ENCODE measurements around the gene FOXN1.

Gene FOXN1

DNA sequence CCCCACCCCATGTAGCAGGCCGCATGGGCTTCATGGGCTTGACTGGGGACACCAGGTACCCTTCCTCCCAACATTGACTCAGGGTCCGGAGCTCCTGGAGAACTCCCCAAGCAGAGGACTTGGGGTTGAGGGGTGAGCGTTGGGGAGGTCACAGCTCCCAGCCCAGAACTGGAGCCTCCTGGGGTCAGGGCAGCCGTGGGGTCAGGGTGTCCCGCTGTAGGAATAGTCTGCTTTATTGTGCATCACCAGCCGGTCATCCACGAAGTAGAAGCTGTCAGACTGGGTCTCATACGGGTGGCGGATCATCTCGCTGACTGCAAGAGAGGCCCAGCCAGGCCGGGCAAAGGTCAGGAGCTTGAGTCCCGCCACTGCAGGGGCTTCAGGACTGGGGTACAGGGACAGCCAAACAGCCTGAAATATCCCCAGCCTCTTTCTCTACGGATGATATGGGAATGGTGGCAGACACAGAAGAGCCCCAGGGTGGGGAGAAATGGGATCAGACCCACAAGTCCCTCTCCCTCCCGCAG lies 41.0 kb downstream of the FOXN1 start:
- DNase-seq (ENCODE audit: low read depth in 2 of 2): no peak

DNA sequence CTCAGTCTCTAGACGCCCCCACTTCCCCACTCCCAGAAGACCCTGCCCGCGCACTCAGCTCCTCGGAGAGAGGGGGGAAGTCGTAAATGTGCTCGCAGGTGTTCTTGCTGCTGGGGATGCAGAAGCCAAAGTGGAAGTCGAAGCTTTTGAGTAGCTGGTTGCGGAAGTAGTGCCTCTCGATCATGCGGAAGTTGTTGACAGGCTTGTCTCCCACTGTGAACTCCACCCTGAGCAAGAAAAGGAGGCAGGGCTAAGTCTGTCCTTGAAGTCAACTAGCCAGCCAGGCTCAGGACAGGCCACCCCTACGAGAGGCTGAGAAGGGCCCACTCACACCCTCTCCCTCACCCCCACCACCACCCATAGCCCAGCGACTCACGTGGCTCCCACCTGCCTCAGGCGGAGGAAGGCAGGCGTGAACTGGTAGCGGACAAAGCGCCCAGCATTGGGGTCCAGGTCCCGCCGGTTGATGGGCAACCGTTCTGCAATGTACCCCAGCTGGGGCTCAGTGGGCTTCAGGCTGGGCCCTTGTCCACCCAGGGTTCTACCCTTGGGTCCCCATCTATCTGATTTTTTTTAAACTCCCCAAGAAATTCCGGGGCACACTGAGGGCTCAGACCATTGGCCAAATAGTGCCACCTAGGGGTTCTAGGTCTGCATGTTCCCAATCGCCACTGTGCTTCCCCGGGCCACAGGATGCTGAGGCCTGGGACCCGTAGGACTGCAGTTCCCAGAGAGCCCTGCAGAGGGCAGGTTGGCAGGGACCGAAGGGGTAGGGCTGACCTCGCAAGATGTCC lies 41.7 kb downstream of the FOXN1 start:
- no peak for DNase-seq (ENCODE audit: low read depth in 2 of 2)

DNA sequence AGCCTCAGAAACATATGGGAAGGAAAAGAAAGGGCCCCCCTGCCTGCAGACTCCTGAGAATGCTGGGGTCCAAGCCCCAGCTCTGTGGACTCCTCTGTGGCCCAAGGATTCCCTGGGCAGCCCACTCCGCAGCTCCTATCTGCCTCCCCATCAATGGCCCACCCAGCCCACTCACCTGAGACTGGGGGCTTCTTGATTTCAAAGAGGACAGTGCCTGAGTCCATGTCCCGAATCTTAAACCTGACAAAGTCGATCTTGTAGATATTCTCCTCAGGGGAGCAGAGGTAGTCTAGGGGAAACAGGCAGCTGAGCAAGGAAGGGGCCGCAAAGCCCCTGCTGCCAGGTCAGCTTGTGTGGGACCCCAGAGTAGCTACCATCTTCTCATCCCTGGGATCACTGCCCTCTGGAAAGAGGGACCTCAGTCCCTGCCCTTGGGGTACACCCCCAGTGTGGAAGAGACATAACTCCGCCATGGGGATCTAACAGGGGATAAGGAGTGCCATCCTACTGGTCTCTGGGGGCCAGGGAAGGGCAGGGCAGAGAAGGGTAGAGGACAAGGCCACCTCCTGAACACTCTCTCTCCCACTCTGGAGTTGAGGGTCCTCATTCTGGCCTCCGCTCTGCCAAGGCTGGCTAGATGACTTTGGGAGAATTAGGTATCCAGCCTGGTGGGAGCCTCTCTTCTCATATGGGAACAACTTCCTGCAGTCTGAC lies 42.4 kb downstream of the FOXN1 start:
- no peak for DNase-seq (ENCODE audit: low read depth in 2 of 2)

DNA sequence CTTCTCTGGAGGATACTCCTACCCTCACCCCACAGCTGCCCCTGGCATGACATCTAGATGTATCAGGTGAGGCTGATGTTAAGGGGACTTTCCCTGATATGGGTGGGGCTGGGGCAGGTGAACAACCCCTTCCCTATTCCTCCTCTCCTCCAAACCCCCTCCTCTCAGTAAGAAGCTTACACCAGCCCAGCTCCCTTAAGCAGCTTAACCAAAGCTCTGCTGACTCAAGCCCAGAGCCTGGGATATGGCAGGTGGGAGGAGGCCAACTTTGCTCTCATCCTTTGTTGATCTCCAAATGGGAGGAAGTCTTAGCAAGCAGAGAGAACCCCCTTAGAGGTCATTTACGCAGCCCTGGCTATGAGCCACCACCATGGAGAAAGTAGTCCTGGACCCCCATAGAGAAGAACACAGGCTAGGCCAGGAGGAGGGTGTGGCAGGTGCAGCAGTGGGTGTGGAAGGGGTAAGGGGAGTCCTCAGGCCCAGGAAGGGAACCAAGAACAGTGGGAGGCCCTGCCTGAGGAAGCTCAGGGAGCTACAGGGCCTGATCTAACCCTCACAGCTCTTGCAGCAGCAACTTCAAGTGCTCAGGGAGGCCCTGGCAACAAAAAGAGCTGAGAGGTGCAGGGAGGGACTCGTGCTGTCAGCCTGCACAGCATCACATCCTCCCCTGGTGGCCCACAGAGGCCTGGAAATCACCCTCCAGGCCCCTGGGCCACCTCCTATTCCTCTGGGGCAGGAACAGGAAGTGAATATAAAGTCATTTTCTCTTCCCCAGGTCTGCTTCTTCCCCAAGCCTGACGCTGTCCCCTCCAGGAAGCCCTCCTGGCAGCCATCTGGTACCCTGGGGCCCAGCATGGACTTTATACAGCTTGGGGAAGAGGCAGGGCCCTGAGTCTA lies 43.3 kb downstream of the FOXN1 start:
- DNase-seq (ENCODE audit: low read depth in 2 of 2): no peak

DNA sequence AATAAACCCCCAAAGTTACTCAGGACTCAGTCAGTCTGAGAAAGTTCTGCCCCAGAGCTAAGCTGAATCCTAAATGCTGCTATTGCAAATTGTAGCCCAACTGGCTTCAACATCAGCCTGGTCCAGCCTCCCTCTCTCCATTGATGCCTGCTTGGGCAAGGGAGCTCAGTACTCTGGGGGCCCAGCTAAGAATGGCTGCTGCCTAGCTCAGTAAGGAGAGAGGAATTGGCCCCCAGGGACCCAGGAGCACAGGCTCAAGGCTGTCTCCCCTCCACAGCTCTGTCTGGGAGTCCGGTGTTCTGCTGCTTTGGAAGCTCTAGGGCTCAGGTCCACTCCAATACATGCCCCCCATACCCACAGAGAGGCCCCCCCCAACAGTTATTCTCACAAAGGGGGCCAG lies 44.7 kb downstream of the FOXN1 start:
- no peak for DNase-seq (ENCODE audit: low read depth in 2 of 2)

DNA sequence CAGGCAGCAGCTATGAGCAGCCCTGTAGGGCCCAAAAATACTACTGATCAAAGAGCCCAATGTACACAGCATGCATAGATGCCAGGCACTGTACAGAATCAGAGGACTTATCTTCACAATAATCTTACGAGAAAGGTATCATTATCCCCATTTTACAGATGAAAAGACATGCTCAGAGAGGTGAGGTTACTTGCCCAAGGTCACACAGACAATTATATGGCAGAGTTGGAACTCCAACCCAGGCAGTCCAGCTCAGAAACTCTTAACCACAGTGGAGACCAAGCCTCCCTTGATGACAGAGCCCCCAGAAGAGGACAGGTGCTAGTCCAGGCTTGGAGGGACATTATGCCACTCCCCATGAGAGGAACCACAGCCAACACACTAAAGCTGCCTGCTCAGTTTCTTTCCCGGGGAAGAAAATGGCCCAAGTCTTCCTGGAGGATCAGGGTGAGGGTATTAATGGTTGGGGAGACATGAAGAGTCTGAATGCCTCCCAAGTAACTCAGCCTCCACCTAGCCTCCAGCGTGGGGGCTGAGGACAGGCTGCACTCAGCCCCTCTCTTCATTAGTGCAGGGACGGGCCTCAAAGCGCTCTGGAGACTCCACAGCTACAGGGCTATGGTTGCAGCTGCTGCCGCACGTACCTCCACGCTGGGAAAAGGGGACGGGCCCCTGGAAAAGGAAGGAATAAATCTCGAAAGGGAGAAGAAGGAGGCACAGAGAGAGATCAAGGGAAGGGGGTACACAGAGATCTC lies 45.5 kb downstream of the FOXN1 start:
- no peak for DNase-seq (ENCODE audit: low read depth in 2 of 2)

DNA sequence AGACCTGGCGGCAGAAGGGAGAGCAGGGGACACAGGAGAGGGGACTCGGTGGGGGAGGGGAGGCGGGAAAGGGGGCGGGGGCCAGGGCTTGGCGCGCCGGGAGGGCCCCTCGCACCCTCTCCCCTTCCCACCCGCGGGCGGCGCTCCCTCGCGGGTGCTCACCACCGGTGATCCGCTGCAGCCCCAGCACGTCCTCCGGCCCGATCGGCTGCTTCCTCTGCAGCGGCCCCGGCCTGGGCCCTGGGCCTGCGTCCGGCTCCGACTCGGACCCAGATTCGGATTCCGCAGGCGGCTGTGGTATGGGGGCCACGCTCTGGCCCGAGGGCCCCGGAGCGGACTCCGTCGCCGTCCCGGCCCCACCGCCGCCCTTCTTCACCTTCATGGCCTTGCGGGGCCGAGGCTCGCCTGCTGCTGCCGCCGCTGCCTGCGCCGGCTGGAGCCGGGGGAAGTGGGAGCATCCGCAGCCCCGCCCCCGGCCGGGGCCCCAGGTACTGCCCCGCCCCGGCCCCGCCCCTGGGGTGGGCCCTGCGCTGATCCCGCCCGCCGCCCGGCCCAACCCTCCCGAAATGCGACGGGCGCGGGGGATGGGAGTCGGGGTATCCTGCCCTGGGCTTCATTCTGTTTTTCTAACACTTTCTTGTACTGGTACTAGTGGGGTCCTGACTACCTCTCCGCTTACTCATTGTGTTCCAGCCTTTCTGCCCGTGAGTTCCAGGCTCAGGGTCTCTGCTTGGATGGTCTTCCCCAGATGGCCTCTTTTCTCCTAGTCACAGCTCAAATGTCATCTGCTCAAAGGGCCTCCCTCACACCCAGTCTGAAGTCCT lies 46.2 kb downstream of the FOXN1 start, which contains the start of gene UNC119:
TSS of gene UNC119 (minus strand) at position 449 of the 824 bp plus-strand sequence. CDS start at position 382, 67 bp downstream.
- peak; percentile 42 to 54 for DNase-seq (ENCODE audit: low read depth in 2 of 2)

DNA sequence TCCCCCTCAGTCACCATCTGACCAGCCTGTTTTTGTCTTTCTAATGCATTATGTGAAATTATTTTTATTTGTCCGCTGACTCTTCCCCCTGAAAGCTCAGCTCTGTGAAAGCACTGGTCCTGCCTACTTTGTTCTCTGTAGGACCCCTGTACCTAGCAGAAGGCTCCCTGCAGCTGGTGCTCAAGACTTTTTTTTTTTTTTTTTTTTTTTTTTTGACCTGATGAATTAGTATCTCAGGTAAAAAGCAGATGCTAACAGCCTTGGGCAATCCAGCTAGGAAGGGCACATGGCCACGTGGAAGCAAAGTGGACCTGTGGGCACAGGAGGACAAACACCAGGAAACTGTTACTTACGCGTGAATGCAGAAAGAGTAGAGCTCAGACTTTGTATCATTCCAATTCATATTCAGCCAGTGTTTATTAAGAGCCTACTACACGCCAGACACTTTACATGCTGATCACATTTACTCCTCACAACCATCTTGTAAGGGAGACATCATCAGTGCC lies 46.9 kb downstream of the FOXN1 start:
- DNase-seq (ENCODE audit: low read depth in 2 of 2): no peak

DNA sequence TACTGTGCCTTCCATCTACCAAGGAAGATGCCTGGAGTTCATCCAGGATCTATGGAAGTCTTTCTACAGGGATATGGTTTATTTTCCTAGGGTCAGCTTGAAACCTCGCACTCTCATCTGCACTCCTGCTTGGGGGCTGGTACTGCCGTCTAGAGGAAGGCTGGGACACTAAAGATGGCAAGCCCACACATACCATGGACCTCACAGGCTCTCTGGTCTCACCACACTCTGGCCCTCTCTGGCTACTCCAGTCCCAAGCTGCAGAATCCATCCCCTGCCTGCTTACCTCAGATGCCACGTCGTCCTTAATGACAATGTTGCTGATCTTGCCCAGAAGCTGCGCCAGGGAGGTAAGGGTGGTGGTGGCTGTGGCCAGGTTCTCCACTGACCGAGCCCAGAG lies 48.4 kb downstream of the FOXN1 start:
- DNase-seq (ENCODE audit: low read depth in 2 of 2): no peak

DNA sequence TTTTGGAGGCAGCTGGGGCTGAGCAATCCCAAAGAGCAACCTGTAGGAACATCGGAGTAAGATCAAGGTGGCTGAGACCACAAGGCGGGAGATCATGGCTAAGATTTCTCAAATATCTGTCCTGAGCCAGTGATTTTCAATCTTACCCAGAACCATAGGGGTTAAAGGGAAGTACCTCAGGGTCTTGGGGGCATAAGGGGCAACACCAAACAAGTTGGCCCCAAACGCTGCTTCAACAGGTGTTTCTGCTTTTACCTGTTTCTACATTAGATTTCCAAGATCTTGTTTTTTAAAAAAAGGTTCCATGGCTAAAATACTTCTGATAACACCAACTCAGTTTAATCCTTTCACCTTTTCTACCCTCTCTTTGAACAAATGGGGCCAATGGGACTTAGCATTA lies 48.9 kb downstream of the FOXN1 start:
- no peak for DNase-seq (ENCODE audit: low read depth in 2 of 2)

DNA sequence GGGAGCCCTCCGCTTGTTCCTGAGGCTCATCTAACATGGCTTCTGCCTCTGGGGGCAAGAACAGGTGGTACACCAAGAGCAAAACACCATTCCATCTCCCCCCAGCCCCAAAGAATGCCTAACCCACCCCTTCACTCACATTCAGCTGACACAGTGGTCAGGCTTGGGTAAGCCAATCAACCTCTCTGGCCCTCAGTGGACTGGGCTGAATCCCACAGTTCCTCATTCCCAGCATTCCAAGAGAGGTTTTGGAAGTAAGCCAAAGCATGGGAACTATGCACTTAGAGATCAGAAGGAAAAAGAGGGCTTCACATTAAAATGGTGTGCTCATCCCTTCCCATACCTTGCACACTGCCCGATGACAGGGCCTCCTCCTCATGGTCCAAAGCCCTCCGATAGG lies 57.3 kb downstream of the FOXN1 start:
- no peak for DNase-seq (ENCODE audit: low read depth in 2 of 2)

DNA sequence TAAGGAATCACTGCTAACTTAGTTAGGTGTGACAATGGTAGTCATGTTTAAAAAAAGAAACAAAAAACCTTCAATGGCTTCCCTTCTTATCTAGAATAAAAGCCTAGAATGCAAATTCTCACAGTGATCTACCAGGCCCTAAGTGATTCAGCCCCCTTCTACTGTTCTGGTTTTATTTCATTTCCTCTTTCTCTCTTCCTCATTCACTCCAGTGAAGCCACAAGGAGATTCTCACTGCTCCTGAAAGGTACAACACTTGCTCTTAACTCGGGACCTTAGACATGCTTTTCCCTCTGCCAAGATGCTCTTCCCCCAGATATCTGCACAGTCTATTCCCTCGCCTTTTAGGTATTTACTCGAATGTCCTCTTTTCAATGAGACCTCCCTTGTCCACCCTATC lies 61.5 kb downstream of the FOXN1 start:
- DNase-seq (ENCODE audit: low read depth in 2 of 2): no peak

DNA sequence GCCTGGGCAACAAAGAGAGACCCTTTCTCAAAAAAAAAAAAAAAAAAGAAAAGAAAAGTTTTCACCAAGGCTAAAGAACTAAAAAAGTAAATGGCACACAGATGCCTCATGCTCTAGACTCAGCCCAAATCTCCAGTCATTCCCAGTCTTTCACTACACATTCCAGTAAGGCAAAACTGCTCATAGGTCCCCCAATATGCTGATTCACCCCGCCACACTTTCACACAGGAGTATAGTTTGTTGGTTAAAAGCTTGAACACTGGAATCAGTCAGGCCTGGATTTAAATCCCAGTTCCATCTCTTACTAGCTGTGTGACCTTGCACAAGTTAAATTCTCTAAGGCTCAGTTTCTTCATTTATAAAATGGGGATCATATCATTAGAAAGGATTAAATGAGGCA lies 63.3 kb downstream of the FOXN1 start:
- no peak for DNase-seq (ENCODE audit: low read depth in 2 of 2)

DNA sequence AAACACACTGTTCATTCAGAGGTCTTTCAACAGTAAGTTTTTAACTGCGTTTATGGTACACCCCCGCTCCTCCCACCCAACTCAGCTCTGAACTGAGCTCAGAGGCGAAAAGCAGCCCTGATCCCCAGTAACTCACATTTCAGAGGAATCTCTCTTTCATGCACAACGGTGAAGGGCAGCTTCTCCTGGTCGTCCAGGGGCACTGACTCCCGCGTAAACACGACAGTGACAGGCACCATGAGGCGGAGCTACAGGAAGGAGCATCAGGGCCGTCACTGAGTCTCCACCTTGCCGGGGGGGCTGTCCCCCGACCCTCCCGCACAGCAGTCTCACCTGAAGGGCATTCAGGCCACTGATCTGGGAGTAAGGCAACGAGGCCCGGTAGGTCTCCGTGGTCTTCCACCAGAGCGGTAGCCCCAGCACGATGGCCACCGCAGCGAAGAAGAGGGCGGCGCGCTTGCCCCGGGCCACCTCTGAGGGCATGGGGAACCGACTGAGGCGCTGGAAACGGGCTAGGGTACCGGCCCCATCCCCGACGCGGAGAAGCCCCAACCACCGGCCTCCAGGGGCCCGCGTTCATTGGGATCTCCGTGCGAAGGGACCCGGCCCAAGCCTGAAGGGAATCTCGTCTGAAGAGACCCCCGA lies 64.7 kb downstream of the FOXN1 start:
- peak in 1 of 2 donors; percentile 29 for DNase-seq (ENCODE audit: low read depth in 2 of 2)

DNA sequence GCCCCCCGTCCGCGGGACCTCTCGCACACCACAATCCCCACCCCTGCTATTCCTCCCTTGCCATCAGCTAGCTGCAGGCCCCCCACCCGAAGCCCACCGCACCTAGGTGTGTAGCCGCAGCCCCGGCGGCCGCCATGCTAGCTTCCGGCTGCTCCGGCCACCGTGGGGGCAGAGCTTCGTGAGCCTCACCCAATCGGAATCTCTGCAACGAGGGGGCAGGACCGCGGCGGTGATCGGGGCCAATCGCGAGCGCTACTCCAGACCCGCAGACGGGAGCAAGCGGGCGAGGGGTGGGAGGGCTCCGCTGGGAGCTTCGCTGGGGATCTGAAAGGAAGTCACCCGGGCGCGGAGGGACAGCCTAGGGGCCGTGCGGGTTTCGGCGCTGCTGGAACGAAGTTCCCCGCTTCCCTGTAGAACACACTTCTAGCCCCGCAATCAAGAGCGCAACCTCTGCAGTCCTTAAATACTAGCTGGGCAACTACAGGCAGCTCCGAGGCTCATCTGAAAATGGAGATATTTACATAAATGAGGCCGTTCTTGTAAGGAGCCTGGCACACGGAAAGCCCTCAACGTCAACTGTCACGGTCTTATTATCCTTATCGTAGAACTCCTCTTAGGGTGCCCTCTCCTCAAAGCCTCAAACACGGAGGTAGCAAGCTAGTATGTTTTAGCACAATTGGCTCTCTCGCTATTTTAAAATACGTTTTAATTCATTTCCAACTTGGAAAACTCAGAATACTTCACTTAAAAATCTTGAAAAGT lies 65.4 kb downstream of the FOXN1 start, which contains the start of gene PIGS:
TSS of gene PIGS (minus strand) at position 164 of the 762 bp plus-strand sequence. CDS start at position 136, 28 bp downstream.
- peak; percentile 79 to 87 for DNase-seq (ENCODE audit: low read depth in 2 of 2)

DNA sequence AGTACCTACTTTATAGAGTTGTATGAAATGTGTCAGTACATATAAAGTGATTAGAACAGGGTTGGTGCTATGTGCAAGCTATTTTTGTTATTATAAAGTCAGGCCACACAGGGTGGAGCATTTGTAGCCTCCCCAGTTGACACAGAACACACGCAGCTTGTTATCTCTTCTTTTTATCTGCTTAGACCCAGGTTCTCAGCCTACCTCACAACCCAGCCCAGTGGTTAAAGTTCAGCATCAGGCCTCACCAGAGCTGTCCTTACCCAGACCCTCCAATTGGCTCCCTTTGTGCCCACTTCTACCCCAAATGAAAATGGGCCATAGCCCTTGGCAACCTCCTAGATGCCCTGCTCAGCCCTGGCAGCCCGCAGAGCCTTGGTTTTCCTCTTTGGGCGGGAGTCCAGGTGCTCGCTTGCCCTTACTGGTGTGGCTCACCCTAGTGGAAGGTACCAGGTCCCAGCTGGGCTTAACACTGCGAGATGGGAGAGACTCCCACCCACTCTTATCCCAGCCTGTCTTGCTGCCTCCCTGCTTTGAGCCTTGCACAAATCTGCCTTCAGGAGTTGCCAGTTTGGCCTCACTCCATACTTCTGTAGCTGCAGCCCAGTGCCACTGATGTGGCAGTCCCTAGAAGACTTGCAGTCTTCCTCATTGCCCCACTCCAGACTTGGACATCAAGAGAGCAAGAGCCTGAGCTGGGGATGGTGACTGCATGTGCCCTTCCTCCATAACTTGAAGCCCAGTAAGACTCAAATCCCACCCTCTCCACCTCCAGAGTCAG lies 66.3 kb downstream of the FOXN1 start:
- no peak for DNase-seq (ENCODE audit: low read depth in 2 of 2)

DNA sequence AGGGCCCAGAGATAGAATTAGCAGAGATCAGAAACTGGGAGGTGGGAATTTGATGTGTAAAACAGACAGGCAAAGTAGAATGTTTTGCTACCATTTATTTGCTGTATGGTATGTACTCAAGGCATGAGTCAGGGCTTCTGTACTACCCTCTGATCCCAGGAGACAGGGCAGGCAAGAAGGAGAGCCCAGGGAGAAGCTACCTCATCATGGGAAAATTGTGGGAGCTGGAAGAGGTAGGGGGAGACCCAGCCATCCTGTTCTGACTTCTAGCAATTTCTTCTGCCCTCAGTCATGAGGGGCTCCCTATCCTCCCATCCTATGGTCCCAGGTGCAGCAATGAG lies 66.9 kb downstream of the FOXN1 start:
- DNase-seq (ENCODE audit: low read depth in 2 of 2): no peak

DNA sequence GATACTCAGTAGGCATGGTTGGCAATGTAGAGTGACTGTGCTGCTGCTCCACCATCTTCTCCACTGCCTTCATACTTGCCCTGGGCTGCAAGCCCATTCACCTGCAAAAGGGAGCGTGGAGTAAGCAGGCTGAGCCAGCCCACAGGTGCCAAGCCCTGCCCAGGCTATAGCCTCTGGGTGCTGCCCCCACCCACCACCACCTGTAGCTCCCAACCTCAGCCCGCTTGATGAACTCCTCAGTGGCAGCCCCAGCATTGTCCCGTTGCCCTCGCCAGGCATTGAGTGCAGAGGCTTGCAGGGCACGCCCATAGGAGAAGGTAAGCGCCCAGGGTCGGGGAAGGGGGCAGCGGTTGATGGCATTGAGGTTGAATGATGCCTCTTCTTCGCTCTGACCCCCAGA lies 67.4 kb downstream of the FOXN1 start:
- no peak for DNase-seq (ENCODE audit: low read depth in 2 of 2)
